EL (cell line): Measurements from ENCODE around the gene IGFBP7.

Experiments
- DNase-seq: peaks from one replicate; pipeline ENCODE4 v3.0.0-alpha.2; 2016

IGFBP7 gene

DNA sequence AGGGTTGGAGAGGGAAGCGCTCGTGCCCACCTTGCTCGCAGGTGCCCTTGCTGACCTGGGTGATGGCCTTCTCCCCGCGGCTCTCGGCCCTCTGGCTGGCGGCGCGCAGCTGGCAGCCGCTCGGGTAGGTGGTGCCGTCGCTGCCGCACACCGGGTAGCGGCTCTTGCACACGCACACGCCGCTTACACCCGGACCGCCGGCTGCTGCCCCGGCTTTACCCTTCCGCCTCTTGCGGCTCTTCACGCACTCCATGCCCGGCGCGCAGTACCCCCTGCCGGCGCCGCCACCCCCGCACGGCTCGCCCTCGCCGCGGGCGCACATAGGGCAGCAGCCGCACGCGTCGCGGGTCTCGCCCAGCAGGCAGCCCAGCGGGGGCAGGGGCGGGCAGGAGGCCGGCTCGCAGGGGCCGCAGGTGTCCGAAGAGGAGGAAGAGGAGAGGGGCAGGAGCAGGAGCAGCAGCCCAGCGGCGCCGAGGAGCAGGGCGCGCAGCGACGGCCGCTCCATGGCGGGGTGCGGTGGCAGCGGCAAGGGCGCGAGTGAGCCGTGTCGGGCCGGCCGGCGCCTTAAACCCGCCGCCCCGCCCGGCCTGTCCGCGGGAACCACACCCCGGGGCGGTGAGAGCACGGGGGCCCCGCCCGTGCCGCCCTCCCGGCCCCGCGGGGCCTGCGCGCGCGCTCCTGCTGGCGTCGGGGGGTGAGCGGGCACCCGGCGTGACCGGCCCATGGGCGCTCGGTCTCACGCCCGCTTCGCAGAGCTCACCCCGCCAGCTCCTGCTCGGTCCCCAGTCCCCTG lies at the start of gene IGFBP7:
TSS of gene IGFBP7 (minus strand) at position 539 of the 793 bp plus-strand sequence. CDS start at position 505, 34 bp downstream.
- peak; percentile 63 for DNase-seq

DNA sequence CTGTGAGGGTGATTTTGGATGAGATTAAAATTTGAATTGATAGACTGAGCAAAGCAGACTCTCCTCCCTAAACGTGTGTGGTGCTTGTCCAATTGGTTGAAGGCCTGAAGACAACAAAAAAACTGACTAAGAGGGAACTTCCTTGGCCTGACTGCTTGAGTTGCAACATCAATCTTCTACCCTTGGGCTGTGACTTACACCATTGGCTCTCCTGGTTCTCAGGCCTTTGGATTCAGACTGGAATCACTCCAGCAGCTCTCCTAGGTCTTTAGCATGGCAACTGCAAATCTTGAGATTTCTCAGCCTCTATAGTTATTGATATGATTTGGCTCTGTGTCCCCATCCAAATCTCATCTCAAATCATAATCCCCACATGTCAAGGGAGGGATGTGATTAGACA lies 49.7 kb upstream of the IGFBP7 start:
- peak; percentile 44 for DNase-seq

DNA sequence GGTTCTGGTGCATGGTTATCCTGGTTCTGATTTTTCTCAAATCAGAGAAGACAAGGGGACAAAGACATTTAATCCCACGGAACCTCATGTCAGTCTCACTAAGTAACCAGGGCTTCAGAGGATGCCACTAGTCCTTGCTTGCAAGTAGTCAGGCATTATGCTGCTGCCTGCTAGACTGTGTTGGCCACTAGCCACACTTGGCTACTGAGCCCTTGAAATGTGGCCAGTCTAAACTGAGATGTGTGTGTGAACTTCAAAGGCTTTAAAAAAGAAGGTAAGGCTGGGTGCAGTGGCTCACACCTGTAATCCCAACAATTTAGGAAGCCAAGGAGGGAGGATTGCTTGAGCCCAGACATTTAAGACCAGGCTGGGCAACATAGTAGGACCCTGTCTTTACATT lies 48.6 kb upstream of the IGFBP7 start:
- DNase-seq = no peak

GRCh38 chr4:57158221-57158620 lies 48.0 kb upstream of the IGFBP7 start:
- DNase-seq = no peak

GRCh38 chr4:57157596-57158137 lies 47.5 kb upstream of the IGFBP7 start:
- DNase-seq = no peak

GRCh38 chr4:57156242-57156990 lies 46.2 kb upstream of the IGFBP7 start:
- peak; percentile 54 for DNase-seq

DNA sequence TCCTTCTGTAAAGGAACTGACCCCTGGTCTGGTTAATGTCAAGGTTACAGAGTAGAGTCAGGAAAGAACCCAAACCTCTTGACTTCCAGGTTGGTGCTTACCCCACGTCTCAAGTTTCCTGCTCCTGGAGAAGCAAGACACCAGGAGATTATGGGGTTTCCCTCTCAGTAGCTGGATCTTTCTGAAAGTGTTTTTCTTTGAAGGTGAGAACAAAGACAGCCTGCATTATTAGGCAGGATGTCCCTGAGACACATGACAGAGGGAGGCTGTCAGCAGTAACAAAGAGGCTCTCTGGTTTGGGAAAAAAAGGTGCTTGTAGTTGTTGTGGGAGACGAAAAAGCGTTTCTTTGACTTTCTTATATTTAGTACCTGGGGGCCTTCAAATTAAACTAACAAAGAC lies 44.7 kb upstream of the IGFBP7 start:
- DNase-seq = no peak

DNA sequence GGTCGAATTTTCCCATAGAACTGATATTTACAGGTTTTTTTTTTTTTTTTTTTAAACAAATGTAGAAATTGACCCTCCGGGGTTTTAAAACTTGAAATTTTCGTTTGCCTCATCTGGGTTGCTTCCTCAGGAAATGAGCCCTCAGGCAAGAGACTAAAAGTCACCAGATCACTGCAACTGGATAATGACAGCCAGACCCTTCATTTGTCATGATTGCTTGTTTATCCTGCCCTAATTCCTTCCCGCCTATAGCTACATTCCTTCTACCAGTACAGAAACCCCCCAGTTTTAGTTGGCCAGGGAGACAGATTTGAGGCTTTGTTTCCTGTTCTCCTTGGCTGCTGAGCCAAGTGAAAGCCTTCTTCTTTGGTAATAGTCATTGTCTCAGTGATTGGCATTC lies 44.0 kb upstream of the IGFBP7 start:
- peak; percentile 81 for DNase-seq

DNA sequence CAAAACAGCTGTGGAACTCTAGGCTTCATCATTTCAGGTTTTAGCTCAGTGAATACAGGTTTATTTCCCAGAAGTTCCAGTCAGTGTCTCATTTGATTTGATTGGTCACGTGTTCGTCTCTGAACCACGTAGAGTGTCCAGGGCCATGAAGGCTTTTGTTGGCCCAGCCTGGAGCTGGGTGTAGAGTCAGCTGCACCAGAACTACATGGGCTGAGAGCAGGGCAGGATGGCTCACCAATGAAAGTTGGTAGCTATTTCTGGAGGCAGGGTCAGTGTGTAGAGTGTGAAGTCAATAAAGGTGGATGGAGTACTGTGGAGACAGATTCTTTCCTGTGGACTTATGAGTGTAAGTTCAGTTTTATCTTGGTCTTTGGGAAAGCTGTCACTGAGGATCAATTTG lies 43.0 kb upstream of the IGFBP7 start:
- DNase-seq = no peak

DNA sequence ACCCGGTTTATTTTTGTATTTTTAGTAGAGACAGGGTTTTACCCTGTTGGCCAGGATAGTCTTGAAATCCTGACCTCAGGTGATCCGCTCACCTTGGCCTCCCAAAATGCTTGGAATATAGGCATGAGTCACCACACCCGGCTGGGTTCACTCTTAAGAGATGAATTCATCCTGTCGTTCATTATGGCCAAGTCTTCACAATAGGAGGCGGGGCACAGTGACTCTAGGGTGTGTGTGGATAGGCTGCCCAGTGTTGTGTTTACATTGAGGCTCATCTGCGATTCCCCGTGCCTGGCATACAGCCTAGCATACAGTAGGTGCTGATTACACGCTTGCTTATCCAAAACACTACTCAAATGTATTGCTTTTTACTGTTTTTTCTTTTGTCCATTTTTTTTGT lies 41.3 kb upstream of the IGFBP7 start:
- no peak for DNase-seq

GRCh38 chr4:57149833-57150232 lies 39.6 kb upstream of the IGFBP7 start:
- no peak for DNase-seq

GRCh38 chr4:57148831-57149505 lies 38.8 kb upstream of the IGFBP7 start:
- DNase-seq = peak; percentile 55

GRCh38 chr4:57148177-57148576 lies 38.0 kb upstream of the IGFBP7 start:
- DNase-seq = peak; percentile 37

GRCh38 chr4:57147335-57148060 lies 37.3 kb upstream of the IGFBP7 start:
- peak; percentile 82 for DNase-seq

DNA sequence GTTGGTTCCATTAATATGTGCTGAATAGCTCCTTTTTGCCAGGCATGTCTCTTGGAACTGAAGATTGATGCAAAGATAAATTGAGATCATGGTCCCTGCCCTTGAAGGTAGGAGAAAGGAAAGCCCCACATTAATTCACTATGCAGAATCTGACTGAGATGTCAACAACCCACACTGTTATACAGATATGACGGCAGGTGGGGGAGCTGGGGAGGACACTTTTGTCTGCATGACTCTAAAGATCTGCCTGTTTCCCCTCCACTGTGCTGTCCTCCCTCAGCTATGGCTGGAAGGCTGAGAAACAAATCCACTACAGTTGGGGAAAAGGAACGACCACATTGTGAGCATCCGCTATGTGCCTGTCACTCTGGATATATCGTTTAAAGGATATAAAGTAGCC lies 36.3 kb upstream of the IGFBP7 start:
- no peak for DNase-seq

- no peak for DNase-seq
Observed at GRCh38 chr4:57144466-57144865, 34.3 kb upstream of the IGFBP7 start.

DNA sequence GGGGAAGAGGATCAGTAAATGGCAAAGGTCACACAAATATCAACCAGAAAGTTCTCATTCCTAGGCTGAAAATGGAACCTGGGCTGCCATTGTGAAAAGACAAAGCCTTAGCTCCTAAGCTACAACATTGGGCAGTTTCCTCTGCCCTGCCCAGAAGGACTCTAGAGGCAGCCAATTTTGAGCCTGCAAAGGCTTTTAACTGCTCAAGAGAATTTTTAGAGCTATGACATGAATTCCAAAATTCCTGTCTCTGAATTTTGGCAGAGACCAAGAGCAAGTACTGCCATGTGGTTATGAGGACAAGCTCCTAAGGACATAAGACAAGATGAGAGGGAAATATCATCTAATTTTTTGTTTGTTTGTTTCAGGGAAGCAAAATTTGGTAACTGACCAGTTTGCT lies 29.6 kb upstream of the IGFBP7 start:
- no peak for DNase-seq

DNA sequence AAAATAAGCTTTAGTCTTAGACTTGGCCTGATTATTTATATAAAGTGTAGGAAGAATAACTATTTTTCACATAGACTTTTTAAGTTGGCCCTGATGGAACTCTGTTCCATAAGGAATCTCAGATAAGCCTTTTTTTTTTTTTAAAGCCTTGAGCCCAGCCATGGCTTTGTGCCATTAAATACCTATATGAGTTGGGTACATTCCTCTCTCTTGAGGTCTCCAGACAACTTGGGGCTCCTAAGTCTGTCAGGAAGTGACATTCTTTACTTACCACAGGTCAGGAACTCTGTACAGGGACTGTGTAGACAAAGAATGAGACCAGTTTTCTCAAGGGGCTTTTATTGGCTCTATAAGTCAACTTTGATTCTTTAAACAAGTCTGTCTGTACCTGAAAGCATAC lies 27.1 kb upstream of the IGFBP7 start:
- DNase-seq = peak; percentile 35

GRCh38 chr4:57136281-57136680 lies 26.1 kb upstream of the IGFBP7 start:
- DNase-seq = peak; percentile 74

DNA sequence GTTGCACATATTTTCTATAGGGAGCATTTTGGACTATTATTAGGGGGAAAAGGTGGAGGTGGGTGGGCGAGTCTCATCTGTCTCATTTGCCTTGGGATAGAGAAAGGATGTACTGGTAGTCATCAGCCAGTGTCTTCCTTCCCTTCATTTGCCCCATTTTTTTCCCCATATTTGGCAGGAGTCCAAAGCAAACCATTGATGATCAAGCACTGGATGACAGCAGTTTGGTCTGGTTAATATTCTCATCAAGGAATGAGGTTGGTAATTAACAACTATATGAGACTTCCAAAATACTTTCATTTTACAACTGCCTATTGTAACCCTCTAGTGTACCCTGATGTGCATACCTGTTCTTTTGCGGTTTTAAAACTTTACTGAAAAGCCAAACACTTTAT lies 22.6 kb upstream of the IGFBP7 start:
- no peak for DNase-seq

GRCh38 chr4:57131849-57132742 lies 21.9 kb upstream of the IGFBP7 start:
- DNase-seq = no peak

DNA sequence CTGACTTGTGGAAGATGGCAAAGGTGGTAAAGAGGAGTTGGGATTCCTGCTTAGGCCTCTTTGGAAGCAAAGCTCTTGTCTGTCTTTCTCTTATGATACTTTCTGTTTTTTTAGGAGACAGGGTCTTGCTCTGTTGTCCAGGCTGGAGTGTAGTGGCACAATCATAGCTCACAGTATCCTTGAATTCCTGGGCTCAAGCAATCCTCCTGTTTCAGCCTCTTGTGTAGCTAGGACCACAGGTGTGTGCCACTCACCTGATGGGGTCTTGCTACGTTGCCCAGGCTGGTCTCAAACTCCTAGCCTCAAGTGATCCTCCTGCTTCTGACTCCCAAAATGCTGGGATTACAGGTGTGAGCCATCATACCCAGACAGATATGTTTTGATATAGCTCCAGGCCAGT lies 19.3 kb upstream of the IGFBP7 start:
- DNase-seq = no peak
